GM18511 (cell line): ENCODE measurements around the gene ATE1.
A peak's percentile ranks its signal among the peaks of the same experiment; 100 is the strongest.

Experiments used
- ATAC-seq: cut with Tn5 transposase; IDR thresholded peaks from one replicate; pipeline ENCODE4 v1.9.1; 2021; ENCODE audit warnings: mild to moderate bottlenecking, moderate library complexity; ENCODE audit not compliant: unreplicated experiment

The ATE1 gene

DNA sequence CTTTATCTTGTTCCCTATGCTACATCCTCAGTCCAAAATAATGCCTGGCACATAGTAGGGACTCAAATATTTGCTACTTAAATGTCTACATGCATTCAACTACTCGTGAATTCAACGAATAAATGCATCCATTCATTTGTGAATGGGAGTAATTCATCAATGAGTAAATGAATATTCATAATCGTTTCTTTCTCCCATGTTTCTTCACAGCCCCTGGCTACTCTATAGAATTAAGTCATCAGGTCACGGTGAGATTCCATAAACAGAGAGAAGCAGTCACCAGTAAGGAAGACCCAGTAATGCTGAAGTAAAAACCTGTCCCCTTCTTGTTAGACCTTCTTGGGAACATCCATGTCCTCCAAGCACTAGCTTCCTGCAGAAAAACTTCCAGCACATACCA, 48.4 kb downstream of the ATE1 start:
- ATAC-seq = no peak

DNA sequence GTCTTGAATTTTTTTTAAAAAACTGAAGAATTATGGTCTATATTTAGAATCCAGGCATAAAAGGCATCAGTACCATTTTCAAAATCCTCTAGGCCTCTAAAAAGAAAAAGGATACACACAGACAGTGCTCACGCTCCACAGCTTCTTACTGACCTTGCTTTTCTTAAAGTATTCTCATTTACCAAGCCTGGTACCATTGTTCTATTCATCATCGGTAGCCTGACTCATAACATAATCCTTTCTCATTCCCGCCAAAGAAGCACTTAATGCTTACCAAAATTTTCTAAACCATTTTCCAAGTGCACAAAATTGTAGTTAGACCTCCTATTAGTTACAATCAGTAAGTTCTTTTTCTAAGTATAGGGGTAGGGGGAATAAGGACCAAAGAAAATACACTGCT, 54.6 kb downstream of the ATE1 start:
- ATAC-seq = no peak

DNA sequence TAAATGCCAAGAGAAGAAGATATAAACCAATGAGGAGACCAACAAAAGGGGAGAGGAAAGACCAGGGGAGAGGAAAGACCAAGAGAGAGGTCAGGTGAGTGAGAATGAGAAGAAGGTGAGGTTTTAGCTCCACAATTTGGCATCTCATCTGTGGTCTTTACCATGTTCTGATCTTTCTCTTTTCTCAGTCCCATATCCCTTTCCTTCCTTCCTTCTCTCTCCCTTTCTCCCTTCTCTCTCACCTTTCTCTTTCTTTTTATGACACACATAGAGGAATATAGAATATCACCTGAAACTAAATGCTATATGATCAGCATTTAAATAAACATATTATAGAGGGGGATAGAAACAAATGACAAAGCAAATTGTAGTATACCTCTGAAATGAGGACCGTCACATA, 57.4 kb downstream of the ATE1 start:
- no peak for ATAC-seq

DNA sequence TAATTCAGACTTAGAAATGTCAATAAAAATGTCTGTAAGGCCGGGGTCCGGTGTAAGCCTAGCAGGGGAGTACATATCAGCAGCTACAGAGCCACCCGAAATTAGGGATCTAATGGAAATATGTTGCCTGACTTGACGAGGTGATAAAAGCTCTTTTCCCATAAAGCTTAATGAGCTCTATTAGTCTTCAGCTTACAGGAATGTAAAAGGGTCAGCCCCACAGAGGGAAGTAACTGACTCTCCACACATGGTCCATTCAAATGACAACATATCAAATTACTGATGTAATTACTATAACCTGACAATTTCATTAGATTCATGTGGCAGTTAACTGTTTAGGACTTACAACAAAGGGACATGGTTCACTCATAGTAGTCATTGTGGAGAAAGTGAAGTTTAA, 62.3 kb downstream of the ATE1 start:
- ATAC-seq = no peak

DNA sequence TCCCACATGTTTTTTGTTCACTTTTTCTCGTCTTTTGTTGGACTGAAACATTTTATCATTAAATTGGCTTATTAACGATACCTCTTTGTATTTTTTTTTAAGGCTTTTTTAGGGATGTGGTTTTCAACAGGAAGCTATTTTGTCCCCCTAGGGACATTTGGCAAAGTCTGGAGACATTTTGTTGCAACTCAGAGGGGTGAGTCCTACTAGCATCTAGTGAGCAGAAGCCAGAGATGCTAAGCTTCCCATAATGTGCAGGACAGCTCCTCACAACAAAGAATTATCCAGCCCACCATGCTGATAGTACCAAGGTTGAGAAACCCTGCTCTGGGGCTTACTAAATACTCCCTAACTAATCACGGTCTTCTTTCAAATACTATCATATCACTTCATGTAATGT, 63.2 kb downstream of the ATE1 start:
- ATAC-seq = no peak

DNA sequence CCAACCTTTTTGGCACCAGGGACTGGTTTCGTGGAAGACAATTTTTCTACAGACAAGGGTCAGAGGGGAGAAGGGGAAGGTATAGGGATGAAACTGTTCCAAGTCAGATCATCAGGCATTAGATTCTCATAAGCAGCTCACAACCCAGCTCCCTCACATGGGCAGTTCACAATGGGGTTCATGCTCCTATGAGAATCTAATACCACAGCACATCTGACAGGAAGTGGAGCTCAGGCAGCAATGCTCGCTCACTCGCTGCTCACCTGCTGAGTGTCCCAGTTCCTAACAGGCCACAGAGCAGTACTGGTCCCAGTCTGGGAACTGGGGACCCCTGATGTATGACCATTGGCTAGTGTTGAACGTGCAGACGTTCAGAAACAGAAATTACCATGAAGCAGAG, 63.7 kb downstream of the ATE1 start:
- no peak for ATAC-seq

DNA sequence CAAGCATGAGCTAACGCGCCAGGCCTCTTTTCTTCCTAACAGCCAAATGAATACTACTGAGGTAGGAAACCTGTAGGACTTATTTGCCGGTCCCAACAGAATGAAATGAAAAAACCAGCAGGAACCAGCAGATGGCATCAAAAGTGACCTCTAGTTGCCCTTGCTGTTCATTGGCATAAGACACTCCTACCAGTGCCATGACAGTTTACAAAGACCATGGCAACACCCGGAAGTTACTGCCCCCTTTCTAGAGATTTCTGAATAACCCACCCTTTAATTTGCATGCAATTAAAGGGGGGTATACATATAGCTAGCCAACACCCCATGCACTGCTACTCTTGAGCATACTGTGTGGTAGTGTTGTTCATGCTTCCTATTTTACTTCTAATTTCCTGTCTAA, 65.2 kb downstream of the ATE1 start:
- ATAC-seq = no peak

DNA sequence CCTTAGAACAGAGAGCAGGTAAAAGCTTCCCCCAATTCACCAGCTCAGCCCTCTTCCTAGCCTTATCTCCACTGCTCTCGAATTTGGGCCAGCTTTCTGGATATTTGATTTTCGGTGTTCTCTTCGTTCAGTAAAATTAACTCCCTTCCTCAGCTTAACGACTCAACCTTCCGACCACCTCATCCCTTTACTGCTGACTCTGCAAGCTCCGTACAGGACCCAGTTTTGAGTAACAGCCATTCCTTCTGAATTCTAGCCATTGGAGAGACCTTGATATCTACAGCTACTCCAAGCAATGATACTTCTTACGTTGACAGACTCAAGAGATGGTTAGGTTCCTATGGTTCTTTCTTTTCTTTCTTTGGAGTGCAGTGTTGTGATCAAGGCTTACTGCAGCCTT, 65.8 kb downstream of the ATE1 start:
- no peak for ATAC-seq

DNA sequence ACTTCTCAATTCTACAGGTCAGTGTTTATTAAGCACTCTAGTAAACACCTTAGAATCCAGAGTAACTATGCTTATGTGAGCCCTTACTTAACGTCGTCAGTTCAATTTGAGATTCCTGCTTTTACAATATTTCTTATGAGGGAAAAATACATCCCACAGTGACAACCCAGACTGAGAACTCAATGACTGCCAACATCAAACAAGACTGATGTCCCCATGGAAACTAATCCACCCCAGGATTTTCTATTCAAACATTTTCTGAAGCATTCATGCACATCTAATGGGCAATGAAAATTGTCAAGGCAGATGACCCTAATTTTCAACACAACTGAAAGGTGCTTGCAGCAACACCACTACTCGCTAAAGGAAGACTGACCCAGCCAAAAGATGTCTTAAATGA, 67.0 kb downstream of the ATE1 start:
- ATAC-seq = no peak

DNA sequence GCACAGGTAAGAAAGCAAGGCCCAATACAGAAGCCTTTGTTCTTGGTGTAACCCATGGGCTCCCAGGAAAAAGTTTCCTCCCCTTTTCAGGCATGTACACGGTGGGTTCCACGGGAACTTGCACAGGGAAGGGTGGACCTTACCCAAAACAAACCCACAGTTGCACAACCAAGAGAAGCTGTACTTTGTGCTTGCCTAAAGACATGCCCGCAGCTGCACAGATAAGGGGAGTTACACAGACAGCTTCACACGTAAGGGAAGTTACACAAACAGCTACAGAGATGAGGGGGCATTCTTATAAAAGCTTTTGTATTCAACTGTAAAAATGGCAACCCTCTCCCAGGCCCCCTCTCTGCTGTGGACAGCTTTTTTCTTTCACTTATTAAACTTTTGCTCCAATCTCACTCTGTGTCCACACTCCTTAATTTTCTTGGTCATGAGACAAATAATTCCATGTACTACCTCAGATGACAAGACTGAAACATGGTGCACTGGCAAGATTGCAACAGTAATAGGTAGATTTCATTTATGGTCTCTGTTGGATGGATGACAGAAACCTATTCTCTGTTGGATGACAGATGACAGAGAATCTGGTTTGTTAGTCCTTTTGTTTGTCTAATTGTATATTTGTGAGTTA, 72.9 kb downstream of the ATE1 start:
- ATAC-seq = no peak

DNA sequence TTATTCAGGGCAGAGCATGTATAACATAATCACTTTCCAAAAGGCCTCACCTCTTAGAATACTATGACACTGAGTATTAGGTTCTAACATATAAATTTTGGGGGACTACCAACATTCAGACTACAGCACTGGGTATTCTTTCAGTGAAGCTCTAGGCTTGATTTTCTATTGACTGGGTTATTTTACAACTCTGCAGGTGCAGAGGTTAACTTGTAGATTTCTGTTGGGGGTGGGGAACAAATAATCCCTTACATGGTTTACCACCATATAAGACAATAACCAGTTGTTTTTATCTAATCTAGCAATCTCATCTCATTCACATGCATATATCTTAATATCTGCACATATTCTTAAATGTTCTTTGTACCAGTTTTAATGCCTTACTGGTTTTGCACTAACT, 73.9 kb downstream of the ATE1 start:
- no peak for ATAC-seq

DNA sequence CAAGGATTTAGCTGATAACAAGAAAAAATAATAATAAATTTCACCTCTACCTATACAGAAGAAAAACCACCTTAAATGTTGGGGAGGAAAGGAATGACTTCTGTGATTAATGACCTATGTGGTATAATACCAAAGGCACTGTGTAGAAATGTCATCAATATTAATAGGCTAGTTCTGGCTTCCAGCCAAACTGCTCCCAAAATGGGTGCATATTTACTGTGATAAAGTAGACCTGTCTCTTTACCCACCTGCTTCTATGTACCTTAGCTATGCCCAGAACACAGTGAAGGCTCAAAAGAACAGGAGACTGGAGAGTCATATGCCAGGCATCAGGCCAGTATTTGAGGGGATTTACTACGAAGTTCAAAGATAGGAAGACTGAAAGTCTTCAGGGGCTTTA, 76.0 kb downstream of the ATE1 start:
- ATAC-seq = no peak

DNA sequence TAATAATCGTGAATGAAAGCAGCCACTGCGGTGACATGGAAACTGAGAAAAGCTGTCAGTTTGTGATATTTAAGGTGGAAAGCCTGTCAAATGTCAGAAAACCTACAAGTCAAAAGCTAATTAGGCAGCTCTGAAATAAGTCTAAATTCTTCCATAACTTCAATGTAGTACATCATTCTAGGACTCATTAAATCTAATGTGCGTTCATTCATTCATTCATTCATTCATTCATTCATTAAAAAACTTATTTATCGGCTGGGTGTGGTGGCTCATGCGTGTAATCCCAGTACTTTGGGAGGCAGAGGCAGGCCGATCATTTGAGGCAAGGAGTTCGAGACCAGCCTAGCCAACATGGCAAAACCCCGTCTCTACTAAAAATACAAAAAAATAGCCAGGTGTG, 79.7 kb downstream of the ATE1 start:
- ATAC-seq = no peak

DNA sequence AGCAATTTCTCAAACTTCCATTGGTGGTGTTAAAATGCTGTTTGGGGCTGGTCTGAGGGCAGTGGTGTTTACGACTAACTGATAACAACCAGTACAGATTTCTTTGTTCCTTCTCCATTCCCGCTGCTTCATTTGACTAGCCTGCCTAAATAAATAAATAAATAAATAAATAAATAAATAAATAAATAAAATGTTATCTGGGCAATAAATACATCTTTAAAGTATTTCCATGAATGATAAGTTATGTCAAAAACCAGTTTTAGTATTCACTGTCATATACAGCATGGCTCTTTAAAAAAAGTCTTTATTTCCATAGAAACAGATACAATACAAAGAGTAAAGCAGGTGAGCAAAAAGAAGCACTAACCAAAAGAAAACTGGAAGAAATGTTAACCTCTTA, 81.3 kb downstream of the ATE1 start:
- no peak for ATAC-seq

DNA sequence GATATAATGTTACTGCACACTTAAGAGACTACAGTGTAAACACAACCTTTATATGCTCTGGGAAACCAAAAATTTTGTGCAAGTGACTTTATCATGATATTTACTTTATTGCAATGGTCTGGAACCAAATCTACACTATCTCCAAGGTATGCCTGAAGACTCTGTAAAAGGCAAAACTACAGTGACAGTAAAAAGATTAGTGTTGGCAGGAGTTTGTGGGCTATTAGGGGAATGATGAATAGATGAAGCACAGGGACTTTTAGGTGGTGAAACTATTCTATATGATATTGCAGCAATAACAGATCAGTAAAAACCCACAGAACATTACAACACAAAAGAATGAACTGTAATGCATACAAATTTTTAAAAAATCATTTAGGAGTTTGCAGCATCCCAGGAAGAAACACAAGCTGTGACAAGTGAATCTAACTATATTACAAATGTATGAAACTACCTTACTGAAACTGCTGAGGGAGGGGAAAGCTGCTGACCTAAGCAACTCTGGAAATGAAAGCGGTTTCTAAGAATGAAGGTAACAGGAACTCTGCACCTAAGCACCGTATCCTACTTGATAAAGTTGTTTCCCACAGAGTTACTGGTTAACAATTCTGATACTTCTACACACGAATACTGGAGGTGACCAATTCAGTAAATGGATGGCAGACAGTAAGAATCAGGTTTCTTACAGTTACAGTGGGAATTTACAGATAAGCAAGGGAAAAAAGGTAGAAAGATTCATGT, 82.6 kb downstream of the ATE1 start:
- ATAC-seq = peak; percentile 87

DNA sequence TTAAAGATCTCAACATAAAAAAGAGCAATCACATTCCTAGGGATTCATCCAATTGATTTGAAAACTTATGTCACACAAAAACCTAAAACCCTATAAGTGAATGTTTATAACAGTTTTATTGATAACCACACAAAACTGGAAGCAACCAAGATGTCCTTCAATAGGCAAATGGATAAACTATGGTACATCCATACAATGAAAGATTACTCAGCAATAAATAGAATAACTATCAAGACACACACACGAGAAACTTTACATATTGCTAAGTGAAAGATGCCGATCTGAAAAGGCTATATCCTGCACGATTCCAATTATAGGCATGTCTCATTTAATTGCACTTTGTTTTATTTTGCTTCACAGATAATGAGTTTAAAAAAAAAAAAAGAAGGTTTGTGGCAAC, 83.3 kb downstream of the ATE1 start:
- no peak for ATAC-seq

DNA sequence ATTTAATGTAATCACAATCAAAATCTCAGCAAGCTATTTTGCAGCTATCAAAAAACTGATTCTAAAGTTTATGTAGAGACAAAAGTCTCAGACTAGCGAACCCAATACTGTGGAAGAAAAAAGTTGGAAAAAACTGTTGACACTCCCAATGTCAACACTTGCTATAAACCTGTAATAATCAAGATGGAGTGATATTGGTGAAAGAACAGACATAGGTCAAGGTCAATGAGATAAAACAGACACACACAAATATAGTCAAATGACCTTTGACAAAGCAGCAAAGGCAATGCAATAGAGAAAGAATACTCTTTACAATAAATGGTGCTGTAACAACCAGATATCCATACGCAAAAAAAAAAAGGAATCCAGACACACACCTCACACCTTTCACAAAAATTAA, 84.5 kb downstream of the ATE1 start:
- no peak for ATAC-seq

DNA sequence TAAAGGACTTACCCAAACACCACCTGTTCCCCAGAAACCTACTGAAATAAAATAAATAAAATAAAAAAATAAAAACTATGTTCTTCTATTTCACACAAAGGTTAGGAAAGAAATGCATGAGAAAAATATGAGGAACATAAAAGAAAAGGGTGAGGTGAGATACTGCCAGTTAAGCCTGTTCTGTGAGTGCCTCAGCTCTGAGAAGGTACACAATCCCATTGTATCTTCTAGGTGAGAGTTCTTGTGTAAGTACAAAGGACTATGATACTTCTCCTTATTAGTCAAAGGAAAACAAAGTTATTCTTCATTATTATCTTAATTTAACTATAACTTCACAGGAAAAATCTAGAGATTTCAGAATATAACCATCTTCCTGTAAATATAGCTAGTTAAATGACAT, 86.0 kb downstream of the ATE1 start:
- ATAC-seq = no peak

DNA sequence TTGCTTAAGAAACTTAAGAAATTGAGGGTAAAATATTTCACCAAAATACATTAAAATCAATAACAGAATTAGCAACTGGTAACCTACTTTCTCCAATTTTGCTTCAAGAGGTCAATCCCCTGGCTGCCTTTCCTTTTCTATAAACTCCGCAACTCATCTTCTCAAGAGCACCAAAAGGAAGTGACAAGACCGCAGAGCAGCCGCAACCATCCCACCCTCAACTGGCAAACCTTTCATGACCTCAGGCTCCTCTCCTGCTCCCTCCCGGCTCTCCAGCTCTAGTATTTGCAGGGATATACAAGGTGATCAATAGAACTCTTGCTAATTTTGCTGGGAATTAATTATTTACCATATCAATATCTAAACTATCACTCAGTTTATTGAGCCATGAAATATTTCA, 88.9 kb downstream of the ATE1 start:
- ATAC-seq = no peak

DNA sequence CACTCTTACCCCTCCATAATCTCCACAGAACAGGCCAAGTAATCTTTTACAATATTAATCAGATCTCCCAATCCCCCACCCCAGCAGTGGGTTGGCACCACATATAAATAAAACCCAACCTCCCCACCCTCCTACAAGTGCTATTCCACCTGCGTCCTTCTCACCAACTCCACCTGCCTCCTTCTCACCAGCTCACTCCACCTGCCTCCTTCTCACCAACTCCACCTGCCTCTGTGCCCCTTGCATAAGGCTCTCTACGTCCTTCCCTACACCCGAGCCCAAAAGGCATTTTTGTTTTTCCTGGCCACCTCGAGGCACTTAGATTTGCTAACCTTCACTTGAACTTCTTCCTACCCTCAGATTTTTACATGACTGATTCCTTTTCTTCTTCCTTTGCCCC, 89.7 kb downstream of the ATE1 start:
- ATAC-seq = no peak

DNA sequence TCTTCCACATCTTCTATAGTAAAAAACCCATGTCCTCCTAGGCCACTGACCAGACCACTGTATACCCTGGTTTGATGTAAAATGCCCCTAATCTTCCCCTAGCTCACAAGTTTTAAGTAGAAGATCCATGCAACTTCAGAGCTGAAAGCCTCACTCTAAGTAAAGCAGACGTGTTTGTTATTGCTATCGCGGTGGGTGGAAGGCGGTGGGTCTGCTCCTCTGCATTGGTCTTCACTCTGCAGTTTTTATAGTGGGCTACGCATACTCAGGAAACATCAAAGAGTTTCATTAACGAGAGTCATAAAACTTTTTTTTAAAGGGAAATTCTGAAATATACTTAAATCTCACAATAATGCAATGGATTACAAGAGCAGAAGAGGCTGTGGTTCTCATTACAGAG, 91.7 kb downstream of the ATE1 start:
- no peak for ATAC-seq

DNA sequence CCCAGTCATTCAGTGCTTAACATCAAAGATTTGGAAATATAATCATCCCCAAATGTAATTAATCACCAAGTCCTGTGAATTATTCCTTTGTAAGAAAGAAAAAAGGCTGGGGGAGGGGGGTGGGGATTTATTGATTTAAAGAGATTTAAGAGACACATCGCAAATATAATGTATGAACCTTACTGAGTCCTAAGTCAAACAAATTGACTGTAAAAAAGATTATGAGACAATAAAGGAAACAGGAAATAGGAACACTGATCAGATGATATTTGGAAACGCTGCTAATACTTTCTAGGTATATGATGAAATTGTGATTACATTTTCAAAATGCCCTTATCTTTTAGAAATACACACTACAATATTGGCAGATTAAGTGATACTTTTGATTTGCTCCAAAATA, 92.5 kb downstream of the ATE1 start:
- no peak for ATAC-seq

DNA sequence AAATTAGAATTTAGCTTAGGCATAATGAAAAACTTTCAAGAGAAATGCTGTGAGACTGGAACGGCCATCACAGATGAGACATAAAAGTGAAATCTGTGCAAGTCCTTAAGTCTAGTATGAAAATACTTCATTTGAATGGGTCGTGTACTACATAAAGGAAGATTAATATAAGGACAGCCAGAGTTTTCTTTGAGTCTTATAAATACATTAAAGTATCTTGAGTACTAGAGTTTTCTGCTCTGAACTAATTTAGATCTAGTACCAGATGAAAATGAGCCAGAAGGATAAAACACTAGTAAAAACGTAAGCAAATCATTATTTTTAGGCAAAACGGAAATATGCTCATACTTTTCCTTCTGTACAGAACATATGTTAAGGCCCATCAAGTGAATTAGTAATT, 93.1 kb downstream of the ATE1 start:
- ATAC-seq = no peak
